GM21786 (cell line): Measurements from ENCODE around the gene KLC3.
"Not testable (repeated sequence)": the region's sequence is repeated elsewhere in the genome, so short reads cannot be mapped to it uniquely, and the experiment has no call there.

Experiments used
- ATAC-seq: cut with Tn5 transposase; IDR thresholded peaks from one replicate; pipeline ENCODE4 v1.9.1; 2021; ENCODE audit not compliant: unreplicated experiment

The KLC3 gene

GRCh38 chr19:45340232-45340898 is at the start of gene KLC3:
TSS of gene KLC3 (plus strand) at chr19:45340750. CDS start at chr19:45345542, 4,792 bp downstream.
- no peak for ATAC-seq

DNA sequence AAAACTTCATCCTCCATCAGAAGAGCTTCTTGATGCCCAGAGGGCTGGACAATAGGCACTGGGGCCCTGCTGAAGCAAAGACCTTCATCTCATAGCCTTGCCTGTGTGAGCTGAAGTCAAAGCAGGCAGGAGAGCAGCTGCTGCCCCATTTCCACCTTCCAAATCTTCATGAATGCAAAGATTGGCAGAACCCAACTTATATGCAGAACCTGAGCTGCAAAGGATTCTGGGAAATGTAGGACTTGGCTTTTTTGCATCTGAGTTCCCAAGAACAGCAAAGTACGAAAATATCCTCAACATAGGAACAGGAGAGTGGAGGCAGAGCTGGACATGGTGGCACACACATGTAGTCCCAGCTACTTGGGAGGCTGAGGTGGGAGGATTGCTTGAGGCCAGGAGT is 48.7 kb upstream of the KLC3 start:
- ATAC-seq = no peak

GRCh38 chr19:45293682-45294081 is 46.9 kb upstream of the KLC3 start:
- no peak for ATAC-seq

DNA sequence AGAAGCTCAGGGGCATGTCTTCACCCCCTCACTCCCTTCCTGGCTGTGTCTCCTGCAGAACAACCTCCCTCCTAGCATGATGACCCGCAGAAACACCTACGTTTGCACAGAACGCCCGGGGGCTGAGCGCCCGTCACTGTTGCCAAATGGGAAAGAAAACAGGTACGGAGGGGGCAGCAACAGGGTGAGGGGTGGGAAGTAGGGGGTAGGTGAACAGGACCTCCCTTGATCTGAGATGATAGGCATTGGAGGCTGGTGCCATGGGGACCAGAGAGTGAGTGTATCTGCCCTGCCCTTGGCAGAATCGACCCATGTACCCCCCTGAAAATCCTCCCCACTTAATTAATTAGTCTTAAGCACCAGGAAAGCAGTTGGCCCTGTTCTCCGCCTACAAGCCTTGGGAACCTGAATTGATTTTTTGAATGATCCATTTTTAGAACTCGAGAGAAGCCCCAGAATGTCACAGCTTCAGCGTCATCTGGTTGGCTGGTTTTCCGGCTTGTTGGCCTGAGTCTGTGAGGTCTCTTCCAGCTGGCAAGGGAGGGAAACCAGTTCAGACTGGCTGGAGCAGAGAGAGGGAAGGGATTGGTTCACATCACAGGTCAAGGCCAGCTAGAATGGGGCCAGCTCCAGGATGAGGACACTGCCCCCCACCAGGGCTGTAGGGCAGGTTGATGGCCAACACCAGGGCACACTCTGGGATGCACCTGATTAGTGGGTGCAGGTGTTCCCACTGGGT is 46.1 kb upstream of the KLC3 start:
- ATAC-seq = no peak

DNA sequence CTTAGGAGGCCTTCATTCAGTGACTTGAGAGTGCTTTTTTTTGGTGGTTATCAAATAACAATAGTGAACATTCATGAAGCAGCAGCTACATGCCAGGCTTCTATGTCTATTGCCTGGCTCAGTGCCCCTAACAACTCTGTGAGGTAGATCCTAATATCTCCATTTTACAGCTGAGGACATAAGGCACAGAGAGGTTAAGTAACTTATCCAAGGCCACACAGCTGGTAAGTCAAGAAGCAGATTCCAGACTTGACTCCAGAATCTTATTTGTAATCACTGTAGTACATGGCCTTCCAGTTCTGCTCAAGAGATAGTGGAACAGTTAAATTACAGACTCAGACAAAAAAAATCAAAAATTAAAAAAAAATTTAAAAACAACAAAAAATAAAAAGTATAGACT is 44.7 kb upstream of the KLC3 start:
- ATAC-seq = no peak

DNA sequence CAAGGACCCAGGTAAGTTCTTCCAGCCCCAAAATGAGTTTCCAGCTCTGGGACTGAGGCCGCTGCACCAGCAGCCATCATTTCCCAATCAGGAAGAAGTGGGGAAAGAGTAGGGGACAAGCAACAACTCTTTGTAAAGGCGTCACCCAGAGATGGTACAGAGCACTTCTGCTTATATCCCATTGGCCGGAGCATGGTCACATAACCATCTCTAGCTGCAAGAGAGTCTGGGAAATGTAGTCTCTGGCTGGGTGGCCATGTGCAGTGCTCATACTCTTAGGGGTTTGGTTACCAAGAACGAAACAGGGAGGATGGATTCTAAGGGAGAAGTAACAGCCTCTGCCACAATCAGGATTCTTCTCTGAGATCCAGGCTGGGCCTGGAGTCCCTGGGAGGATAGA is 44.2 kb upstream of the KLC3 start:
- no peak for ATAC-seq

DNA sequence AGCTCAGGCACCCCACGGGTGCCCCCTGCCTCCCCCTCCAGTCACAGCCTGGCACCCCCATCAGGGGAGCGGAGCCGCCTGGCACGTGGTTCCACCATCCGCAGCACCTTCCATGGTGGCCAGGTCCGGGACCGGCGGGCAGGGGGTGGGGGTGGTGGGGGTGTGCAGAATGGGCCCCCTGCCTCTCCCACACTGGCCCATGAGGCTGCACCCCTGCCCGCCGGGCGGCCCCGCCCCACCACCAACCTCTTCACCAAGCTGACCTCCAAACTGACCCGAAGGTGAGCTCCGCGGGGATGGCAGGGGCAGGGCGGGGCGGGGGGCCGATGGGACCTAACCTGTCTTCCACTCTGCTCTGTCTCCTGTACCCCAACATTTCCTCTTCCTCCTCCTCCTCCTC is 42.9 kb upstream of the KLC3 start:
- no peak for ATAC-seq

DNA sequence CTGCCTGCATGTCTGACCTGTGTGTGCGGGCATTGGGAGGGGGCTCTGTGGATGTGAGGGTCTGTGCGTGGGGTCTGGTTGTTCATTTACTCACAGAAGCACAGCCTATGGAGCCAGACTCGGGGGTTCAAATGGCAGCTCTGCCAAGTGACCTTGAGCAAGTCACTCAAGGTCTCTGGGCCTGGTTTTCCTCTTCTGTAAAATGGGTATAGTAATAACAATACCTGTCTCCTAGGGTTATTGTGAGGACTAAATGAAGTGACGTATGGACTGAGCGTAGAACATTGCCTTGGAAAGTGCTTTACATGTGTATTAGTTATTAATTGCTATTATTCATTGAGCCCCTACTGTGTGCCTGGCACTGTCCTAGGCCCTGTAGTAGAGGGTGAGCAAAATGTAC is 42.3 kb upstream of the KLC3 start:
- ATAC-seq = no peak

DNA sequence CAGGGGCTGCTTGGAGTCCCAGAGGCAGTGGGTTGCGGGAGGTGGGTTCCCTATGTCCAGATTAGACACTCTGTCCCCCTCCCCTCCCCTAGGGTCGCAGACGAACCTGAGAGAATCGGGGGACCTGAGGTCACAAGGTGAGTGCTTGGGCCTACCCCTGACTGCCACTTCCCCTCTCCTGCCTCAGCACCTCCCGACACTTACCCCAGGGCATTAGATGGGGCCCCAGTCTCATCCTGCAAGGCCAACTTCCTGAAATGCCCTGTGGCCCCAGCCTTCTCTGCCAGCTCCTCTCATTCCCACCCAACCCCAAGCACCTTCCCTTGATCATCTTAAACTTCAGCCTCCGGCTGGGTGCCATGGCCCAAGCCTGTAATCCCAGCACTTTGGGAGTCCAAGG is 40.8 kb upstream of the KLC3 start:
- ATAC-seq = no peak

- no peak for ATAC-seq
These were observed 38.1 kb upstream of the KLC3 start for GRCh38 chr19:45302416-45302815.

DNA sequence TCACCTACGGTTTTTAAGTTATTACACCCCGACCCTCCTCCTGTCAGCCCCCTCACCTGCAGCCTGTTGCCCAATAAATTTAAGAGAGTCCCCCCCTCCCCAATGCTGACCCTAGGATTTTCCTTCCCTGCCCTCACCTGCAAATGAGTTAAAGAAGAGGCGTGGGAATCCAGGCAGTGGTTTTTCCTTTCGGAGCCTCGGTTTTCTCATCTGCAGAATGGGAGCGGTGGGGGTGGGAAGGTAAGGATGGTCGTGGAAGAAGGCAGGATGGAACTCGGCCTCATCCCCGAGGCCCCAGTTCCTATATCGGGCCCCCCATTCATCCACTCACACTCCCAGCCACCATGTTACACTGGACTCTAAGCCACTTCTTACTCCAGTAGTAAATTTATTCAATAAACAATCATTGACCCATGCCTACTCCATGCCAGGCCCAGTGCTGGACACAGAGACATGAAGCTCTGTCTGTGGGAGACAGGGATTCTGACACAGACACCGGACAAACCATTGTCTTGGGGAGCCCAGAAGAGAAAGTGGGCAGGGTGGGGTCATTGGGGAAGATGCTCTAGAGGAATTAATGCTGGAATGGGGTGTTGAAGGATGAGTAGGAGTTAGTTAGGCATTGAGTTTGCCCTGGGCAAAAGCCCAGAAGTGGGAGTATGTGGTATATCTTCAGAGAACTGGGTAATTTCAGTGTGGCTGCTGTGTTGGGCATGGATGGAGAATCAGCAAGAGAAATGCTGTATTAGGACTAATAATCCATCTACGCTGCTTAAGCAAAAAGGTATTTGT is 37.1 kb upstream of the KLC3 start:
- ATAC-seq = no peak

DNA sequence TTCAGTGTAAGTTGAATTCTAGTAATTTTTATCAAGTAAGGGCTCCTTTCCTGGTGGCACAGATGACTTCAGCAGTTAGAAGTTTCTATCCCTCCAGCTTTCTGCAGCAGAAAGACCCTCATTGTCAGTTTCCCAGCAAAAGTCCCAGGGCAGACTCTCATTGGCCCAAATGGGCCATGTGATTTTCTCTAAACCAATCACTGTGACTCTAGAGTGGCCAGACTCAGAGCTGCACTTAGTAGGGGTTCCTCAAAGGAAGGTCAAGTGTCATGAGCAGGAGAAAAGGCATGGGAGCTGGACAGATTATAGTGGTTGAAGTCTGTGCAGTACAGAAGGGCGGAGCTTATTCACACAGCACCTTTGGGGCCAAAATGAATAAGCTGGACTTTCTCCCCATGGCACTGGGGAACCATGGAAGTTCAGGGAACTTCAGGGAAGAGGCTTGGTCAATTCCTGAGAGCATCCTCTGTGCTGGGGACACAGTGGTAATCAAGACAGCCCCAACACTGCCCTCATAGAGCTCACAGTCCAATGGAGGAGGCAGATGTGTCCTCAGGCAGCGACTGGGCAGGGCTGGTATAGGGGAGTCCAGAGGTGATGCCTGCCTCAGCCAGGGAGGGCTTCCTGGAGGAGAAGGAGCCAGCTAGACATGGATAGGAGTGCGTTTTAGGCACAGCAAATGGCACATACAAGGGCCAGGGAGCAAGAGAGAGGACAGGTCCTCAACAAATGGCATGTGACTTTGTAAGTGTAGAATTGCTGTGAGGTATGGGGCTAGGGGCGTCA is 36.2 kb upstream of the KLC3 start:
- no peak for ATAC-seq

DNA sequence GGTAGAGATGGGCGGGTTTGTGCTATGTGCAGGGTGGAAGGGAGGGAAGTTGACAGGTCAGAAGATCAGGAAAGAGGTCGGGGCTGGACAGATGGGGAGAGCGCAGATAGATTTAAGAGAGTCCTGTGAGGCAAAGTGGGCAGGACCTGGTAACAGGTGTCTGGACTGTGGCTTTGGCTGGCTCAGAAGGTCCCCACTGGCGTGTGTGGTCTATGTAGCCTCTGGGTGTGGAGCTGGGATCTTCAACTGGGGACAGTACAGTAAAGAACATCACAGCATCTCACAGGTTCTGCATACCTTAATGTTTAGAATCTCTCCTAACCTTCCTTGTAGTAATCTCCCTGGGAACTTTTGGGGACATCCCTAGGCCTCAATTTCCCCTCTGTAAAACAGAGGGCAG is 35.5 kb upstream of the KLC3 start:
- no peak for ATAC-seq

DNA sequence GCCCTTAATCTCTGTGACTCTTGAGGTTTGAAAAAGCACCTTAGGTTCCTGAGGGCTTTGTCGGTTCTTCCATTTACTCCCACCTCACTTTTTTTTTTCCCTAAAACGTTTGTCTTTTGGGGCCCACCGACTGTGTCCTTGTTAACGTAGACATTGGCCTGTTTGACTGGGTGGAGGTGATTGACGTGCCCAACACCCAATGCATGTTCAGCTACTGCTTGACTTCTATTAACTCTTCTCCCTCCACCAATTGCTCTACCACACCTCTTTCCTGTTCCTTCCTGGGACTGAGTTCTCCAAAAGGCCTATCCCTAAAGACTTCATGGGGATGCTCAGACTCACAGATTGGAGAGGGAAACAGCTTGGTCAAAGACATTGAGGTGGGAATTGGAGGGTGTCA is 35.1 kb upstream of the KLC3 start:
- ATAC-seq = no peak

DNA sequence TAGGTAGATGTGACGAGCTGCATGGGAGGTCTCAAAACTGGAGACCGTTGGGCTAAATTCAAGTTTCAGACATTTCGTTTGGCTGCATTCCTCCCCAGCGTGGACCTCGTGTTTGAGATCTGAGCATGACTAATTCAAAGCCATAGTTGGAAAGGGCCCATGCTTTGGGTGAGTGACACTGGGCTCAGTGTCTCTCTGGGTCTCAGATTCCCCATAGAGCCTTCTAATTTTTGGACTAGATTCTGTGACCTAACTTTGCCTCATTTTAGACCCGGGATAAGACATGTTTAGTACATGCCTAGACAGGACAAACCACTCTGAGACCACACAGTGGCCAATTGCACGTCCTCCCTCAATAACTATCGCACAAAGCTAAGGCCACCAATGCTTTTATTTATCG is 34.5 kb upstream of the KLC3 start:
- ATAC-seq = no peak

DNA sequence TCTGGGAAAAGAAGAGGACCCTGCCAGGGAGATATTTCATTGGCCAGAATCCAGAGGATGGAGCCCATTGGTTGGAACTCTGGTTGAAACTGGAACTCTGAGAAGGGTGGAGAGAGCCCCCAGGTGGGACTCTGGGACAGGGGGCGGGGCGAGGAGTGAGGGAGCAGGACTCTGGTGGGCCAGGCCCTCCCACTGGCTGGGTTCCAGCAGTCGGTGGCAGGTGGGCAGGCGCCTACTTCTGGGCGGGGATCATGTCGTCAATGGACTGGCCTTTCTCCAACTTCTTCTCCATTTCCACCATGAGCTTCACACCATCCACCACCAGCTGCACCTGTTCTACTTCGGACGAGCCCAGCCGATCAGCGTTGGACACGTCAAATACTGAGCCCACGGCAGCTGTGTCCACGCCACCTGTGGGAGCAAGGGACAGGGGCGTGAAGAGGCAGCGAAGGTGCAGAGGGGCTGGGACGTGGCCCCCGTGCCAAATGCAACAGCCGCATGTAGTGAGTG is 34.0 kb upstream of the KLC3 start:
- ATAC-seq = no peak

DNA sequence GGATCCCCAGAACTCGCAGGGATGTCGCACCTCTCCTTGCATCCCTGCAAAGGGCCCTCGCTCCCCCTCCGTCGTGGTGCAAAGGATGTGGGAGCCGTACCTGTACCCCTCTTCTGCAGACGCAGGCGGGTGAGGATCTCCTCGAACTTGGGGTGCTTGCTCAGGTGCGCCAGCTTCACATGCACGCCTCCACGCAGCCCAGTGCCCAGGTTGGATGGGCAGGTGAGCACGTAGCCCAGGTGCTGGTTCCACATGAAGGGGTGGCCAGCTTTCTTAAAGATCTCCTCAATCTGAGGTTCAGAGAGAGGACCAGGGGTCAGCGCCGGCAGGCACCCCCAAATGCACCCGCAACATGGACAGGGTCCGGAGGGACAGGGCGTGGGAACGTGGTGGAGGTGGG is 33.2 kb upstream of the KLC3 start:
- no peak for ATAC-seq

GRCh38 chr19:45309322-45309721 is 31.2 kb upstream of the KLC3 start:
- ATAC-seq = not testable (repeated sequence)

- no peak for ATAC-seq
These were observed 28.9 kb upstream of the KLC3 start for GRCh38 chr19:45311621-45312020.

GRCh38 chr19:45312285-45312684 is 28.3 kb upstream of the KLC3 start:
- not testable (repeated sequence) for ATAC-seq

- no peak for ATAC-seq
These were observed 25.8 kb upstream of the KLC3 start for GRCh38 chr19:45314708-45315245.
